Measurements from ENCODE around the gene SLC25A45. TPM values are rescaled to one million over a fixed set of nuclear protein-coding genes. Genes with fewer than 3 reads are reported as not detected.

SLC25A45 gene
- total and polyA plus RNA-seq, 2 experiments from 2014 or later: 0.10 to 0.74 TPM

DNA sequence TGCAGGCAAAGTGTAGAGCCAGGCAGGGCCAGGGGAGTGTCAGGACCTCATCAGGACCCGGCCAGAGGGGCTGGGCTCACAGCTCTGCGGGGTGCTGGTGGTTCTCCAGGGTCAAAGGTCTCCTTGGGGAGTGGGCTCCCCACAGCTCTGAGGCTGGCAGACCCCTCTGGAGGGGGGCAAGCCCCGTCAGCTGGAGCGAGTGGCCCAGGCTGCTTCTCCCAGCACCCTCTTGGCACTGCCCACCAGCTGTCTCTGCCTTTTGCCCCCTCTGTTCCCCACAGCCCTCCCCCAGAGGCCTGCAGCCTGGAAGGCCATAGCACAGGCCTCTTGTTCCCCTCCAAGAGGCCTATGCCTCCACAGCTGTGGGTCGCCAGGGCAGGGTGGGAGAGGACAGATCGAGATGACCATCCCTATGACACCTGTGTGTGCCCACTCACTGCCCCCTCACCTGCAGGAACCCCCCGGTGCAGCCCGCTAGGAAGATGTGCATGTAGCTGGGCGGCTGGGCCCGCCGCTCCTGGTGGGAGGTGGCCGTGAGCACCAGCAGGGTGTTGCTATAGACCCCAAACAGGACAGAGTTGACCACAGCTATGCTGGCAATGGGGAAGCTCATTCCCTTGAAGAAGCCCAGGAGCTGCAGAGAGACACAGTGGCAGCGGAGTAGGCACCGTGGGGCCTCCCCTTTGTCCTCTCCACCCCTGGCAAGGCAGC is 3.4 kb downstream of the SLC25A45 start:
- Mint-ChIP-seq H3K4me3 (no peak overlapping the region), H3K27ac (no peak overlapping the region), H3K4me1 (peaks cover 17% of the 10 kb centered on the region), H3K9me3 (no peaks in the 10 kb centered on the region), H3K36me3 (ENCODE audit: low read depth) (no peaks in the 10 kb centered on the region), H3K27me3 (ENCODE audit: insufficient read depth, low read depth, poor library complexity) (peaks cover 19% of the 10 kb centered on the region)
- Histone ChIP-seq H3K27ac (ENCODE audit: low read depth) (no peak overlapping the region), H3K36me3 (ENCODE audit: insufficient read depth) (no peaks in the 10 kb centered on the region), H3K27me3 (ENCODE audit: insufficient read depth) (no peaks in the 10 kb centered on the region), H3K4me2 (no peak overlapping the region), H4K20me1 (replicated peaks; ENCODE audit: insufficient read depth) (no peaks in the 10 kb centered on the region), H3K9me2 (ENCODE audit: insufficient read depth) (no peaks in the 10 kb centered on the region), H3K79me2 (replicated peaks; ENCODE audit: insufficient read depth) (no peaks in the 10 kb centered on the region), H3K4me1 (ENCODE audit: insufficient read depth) (peaks cover 8% of the 10 kb centered on the region), H2AFZ (no peak overlapping the region), H3F3A (replicated peaks; ENCODE audit: low read depth) (no peaks in the 10 kb centered on the region), H3K4me3 (no peak overlapping the region)
- ATAC-seq (no peak), DNase-seq (ENCODE audit: low spot score) (no peak)
- TF ChIP-seq EZH2 (IDR thresholded peaks at IDR 0.05; ENCODE audit: low read depth, unreplicated experiment) (no peak), ZNF331 (CRISPR knock-in tag; IDR thresholded peaks at IDR 0.05; ENCODE audit: low read depth) (no peak), STAT1 (IDR thresholded peaks at IDR 0.05; ENCODE audit: unreplicated experiment) (no peak), ZNF114 (CRISPR knock-in tag; IDR thresholded peaks at IDR 0.05) (no peak), POLR2AphosphoS5 (IDR thresholded peaks at IDR 0.05; ENCODE audit: low read depth) (no peak), ETS1 (IDR thresholded peaks at IDR 0.05) (no peak), JUNB (IDR thresholded peaks at IDR 0.05; ENCODE audit: unreplicated experiment) (no peak)
- TF ChIP-seq, protein P1, sequence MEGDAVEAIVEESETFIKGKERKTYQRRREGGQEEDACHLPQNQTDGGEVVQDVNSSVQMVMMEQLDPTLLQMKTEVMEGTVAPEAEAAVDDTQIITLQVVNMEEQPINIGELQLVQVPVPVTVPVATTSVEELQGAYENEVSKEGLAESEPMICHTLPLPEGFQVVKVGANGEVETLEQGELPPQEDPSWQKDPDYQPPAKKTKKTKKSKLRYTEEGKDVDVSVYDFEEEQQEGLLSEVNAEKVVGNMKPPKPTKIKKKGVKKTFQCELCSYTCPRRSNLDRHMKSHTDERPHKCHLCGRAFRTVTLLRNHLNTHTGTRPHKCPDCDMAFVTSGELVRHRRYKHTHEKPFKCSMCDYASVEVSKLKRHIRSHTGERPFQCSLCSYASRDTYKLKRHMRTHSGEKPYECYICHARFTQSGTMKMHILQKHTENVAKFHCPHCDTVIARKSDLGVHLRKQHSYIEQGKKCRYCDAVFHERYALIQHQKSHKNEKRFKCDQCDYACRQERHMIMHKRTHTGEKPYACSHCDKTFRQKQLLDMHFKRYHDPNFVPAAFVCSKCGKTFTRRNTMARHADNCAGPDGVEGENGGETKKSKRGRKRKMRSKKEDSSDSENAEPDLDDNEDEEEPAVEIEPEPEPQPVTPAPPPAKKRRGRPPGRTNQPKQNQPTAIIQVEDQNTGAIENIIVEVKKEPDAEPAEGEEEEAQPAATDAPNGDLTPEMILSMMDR (conservative IDR thresholded peaks at IDR 0.05; ENCODE audit: low read depth in 2 of 2): no peak
- TF ChIP-seq, protein P2, sequence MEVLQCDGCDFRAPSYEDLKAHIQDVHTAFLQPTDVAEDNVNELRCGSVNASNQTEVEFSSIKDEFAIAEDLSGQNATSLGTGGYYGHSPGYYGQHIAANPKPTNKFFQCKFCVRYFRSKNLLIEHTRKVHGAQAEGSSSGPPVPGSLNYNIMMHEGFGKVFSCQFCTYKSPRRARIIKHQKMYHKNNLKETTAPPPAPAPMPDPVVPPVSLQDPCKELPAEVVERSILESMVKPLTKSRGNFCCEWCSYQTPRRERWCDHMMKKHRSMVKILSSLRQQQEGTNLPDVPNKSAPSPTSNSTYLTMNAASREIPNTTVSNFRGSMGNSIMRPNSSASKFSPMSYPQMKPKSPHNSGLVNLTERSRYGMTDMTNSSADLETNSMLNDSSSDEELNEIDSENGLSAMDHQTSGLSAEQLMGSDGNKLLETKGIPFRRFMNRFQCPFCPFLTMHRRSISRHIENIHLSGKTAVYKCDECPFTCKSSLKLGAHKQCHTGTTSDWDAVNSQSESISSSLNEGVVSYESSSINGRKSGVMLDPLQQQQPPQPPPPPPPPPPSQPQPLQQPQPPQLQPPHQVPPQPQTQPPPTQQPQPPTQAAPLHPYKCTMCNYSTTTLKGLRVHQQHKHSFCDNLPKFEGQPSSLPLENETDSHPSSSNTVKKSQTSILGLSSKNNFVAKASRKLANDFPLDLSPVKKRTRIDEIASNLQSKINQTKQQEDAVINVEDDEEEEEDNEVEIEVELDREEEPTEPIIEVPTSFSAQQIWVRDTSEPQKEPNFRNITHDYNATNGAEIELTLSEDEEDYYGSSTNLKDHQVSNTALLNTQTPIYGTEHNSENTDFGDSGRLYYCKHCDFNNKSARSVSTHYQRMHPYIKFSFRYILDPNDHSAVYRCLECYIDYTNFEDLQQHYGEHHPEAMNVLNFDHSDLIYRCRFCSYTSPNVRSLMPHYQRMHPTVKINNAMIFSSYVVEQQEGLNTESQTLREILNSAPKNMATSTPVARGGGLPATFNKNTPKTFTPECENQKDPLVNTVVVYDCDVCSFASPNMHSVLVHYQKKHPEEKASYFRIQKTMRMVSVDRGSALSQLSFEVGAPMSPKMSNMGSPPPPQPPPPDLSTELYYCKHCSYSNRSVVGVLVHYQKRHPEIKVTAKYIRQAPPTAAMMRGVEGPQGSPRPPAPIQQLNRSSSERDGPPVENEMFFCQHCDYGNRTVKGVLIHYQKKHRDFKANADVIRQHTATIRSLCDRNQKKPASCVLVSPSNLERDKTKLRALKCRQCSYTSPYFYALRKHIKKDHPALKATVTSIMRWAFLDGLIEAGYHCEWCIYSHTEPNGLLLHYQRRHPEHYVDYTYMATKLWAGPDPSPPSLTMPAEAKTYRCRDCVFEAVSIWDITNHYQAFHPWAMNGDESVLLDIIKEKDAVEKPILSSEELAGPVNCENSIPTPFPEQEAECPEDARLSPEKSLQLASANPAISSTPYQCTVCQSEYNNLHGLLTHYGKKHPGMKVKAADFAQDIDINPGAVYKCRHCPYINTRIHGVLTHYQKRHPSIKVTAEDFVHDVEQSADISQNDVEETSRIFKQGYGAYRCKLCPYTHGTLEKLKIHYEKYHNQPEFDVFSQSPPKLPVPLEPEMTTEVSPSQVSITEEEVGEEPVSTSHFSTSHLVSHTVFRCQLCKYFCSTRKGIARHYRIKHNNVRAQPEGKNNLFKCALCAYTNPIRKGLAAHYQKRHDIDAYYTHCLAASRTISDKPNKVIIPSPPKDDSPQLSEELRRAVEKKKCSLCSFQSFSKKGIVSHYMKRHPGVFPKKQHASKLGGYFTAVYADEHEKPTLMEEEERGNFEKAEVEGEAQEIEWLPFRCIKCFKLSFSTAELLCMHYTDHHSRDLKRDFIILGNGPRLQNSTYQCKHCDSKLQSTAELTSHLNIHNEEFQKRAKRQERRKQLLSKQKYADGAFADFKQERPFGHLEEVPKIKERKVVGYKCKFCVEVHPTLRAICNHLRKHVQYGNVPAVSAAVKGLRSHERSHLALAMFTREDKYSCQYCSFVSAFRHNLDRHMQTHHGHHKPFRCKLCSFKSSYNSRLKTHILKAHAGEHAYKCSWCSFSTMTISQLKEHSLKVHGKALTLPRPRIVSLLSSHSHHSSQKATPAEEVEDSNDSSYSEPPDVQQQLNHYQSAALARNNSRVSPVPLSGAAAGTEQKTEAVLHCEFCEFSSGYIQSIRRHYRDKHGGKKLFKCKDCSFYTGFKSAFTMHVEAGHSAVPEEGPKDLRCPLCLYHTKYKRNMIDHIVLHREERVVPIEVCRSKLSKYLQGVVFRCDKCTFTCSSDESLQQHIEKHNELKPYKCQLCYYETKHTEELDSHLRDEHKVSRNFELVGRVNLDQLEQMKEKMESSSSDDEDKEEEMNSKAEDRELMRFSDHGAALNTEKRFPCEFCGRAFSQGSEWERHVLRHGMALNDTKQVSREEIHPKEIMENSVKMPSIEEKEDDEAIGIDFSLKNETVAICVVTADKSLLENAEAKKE (CRISPR knock-in tag; IDR thresholded peaks at IDR 0.05): no peak
- TF ChIP-seq, protein P3, sequence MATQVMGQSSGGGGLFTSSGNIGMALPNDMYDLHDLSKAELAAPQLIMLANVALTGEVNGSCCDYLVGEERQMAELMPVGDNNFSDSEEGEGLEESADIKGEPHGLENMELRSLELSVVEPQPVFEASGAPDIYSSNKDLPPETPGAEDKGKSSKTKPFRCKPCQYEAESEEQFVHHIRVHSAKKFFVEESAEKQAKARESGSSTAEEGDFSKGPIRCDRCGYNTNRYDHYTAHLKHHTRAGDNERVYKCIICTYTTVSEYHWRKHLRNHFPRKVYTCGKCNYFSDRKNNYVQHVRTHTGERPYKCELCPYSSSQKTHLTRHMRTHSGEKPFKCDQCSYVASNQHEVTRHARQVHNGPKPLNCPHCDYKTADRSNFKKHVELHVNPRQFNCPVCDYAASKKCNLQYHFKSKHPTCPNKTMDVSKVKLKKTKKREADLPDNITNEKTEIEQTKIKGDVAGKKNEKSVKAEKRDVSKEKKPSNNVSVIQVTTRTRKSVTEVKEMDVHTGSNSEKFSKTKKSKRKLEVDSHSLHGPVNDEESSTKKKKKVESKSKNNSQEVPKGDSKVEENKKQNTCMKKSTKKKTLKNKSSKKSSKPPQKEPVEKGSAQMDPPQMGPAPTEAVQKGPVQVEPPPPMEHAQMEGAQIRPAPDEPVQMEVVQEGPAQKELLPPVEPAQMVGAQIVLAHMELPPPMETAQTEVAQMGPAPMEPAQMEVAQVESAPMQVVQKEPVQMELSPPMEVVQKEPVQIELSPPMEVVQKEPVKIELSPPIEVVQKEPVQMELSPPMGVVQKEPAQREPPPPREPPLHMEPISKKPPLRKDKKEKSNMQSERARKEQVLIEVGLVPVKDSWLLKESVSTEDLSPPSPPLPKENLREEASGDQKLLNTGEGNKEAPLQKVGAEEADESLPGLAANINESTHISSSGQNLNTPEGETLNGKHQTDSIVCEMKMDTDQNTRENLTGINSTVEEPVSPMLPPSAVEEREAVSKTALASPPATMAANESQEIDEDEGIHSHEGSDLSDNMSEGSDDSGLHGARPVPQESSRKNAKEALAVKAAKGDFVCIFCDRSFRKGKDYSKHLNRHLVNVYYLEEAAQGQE (IDR thresholded peaks at IDR 0.05; ENCODE audit: unreplicated experiment): no peak

Data from GM23338 (cell line).